Activated CD8-positive, alpha-beta memory T cell treated with anti-CD3 and anti-CD28 coated beads for 36 hours (primary cell): ENCODE results near the gene SPTLC3. TPM values are rescaled to one million over a fixed set of nuclear protein-coding genes. Genes with fewer than 3 reads are reported as not detected.

Experiments used
- CTCF ChIA-PET: fragments of 350-600 bp; sonication (Branson Sonifier 250); formaldehyde crosslinking; loops from one replicate; lab custom pipeline; 2021; ENCODE audit warnings: antibody characterized with exemption; lab: Charles Lee
- POLR2A ChIA-PET: fragments of 350-600 bp; sonication (Branson Sonifier 250); formaldehyde crosslinking; loops from one replicate; lab custom pipeline; 2021; ENCODE audit warnings: antibody characterized with exemption; lab: Charles Lee
- total RNA-seq, 2 experiments: library from RNA; stranded (reverse); gene quantifications; one replicate each; pipeline ENCODE4 v1.2.3, GENCODE V29; 2021

SPTLC3 gene
- total RNA-seq, 2 experiments from 2014 or later = 0.08 to 0.13 TPM

DNA sequence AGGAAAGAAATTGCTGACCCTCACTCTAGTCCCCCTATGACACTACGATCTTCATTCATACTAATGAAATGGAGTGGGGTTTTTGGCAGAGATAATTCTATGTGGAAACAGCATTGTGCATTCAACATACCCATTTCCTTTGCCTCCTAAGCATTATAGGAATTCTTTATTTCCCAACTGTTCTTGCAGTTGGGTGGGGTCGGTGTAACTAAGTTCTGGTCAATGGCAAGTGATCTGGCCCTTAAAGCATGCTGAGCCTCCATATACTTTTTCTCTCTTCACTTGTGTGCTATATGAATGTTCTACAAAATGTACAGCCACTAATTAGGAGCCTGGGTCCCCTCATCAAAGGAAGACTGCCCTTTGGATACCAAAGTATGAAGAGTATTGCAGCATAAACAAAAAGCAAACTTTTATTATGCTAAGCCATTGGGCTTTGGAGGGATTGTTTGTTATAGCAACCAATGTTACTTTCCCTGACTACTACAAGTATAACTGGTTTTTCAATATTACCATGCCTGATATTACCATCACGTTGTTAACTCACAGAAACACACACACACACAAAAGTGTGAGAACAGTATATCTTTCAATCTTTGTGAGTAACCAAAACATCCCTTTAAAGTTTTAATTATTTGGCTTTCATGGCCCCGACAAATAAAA lies 203.3 kb downstream of the SPTLC3 start:
- ChIA-PET POLR2A (no interaction called here), CTCF (no interaction called here)

GRCh38 chr20:13212750-13213149 lies 204.0 kb downstream of the SPTLC3 start:
- CTCF ChIA-PET = no interaction called here
- POLR2A ChIA-PET = no interaction called here

- ChIA-PET CTCF (no interaction called here), POLR2A (no interaction called here)
These were observed 204.6 kb downstream of the SPTLC3 start for GRCh38 chr20:13213335-13213734.

GRCh38 chr20:13216533-13216932 lies 207.8 kb downstream of the SPTLC3 start:
- CTCF ChIA-PET = no interaction called here
- POLR2A ChIA-PET = no interaction called here

Other genes with a start within 250 kb of the SPTLC3 start
- 1 to 10 TPM; 1.9 to 2.5 TPM for gene ISM1, start 212.3 kb downstream of the SPTLC3 start, total RNA-seq